ENCODE results near the gene SYNE1. TPM values are rescaled to one million over a fixed set of nuclear protein-coding genes. Genes with fewer than 3 reads are reported as not detected.
"Not testable (repeated sequence)": the region's sequence is repeated elsewhere in the genome, so short reads cannot be mapped to it uniquely, and the experiment has no call there.

SYNE1 gene
- polyA plus RNA-seq, 3 donors, result 83.9 to 108 (median 92.5) TPM

- no peak for DNase-seq (ENCODE audit: extremely low read depth in 1 of 11, low read depth in 9 of 11, low spot score in 4 of 11)
Measured at GRCh38 chr6:152583888-152584287, 53.3 kb downstream of the SYNE1 start.

GRCh38 chr6:152576525-152576924 lies 60.6 kb downstream of the SYNE1 start:
- DNase-seq (ENCODE audit: extremely low read depth in 1 of 11, low read depth in 9 of 11, low spot score in 4 of 11), result no peak

GRCh38 chr6:152575621-152576150 lies 61.5 kb downstream of the SYNE1 start:
- DNase-seq (ENCODE audit: extremely low read depth in 1 of 11, low read depth in 9 of 11, low spot score in 4 of 11), result no peak

- DNase-seq (ENCODE audit: extremely low read depth in 1 of 11, low read depth in 9 of 11, low spot score in 4 of 11), result no peak
Measured at GRCh38 chr6:152575161-152575560, 62.0 kb downstream of the SYNE1 start.

GRCh38 chr6:152573762-152574161 lies 63.4 kb downstream of the SYNE1 start:
- DNase-seq (ENCODE audit: extremely low read depth in 1 of 11, low read depth in 9 of 11, low spot score in 4 of 11), result no peak

GRCh38 chr6:152572338-152573088 lies 64.6 kb downstream of the SYNE1 start:
- DNase-seq (ENCODE audit: extremely low read depth in 1 of 11, low read depth in 9 of 11, low spot score in 4 of 11), result peak in 3 of 11 donors; percentile 7 to 18 (median 8)

- DNase-seq (ENCODE audit: extremely low read depth in 1 of 11, low read depth in 9 of 11, low spot score in 4 of 11), result no peak
Measured at GRCh38 chr6:152571943-152572337, 65.2 kb downstream of the SYNE1 start.

GRCh38 chr6:152571089-152571488 lies 66.1 kb downstream of the SYNE1 start:
- DNase-seq (ENCODE audit: extremely low read depth in 1 of 11, low read depth in 9 of 11, low spot score in 4 of 11), result no peak

- DNase-seq (ENCODE audit: extremely low read depth in 1 of 11, low read depth in 9 of 11, low spot score in 4 of 11), result no peak
Measured at GRCh38 chr6:152566103-152566875, 70.9 kb downstream of the SYNE1 start.

- no peak for DNase-seq (ENCODE audit: extremely low read depth in 1 of 11, low read depth in 9 of 11, low spot score in 4 of 11)
Measured at GRCh38 chr6:152563177-152563576, 74.0 kb downstream of the SYNE1 start.

- DNase-seq (ENCODE audit: extremely low read depth in 1 of 11, low read depth in 9 of 11, low spot score in 4 of 11), result not testable (repeated sequence)
Measured at GRCh38 chr6:152558798-152559197, 78.4 kb downstream of the SYNE1 start.

- DNase-seq (ENCODE audit: extremely low read depth in 1 of 11, low read depth in 9 of 11, low spot score in 4 of 11), result no peak
Measured at GRCh38 chr6:152557502-152557901, 79.7 kb downstream of the SYNE1 start.

GRCh38 chr6:152554851-152555250 lies 82.3 kb downstream of the SYNE1 start:
- DNase-seq (ENCODE audit: extremely low read depth in 1 of 11, low read depth in 9 of 11, low spot score in 4 of 11), result no peak

GRCh38 chr6:152552616-152553209 lies 84.4 kb downstream of the SYNE1 start:
- DNase-seq (ENCODE audit: extremely low read depth in 1 of 11, low read depth in 9 of 11, low spot score in 4 of 11), result peak; percentile 22 to 69 (median 54)

GRCh38 chr6:152543519-152543918 lies 93.6 kb downstream of the SYNE1 start:
- DNase-seq (ENCODE audit: extremely low read depth in 1 of 11, low read depth in 9 of 11, low spot score in 4 of 11), result no peak

- no peak for DNase-seq (ENCODE audit: extremely low read depth in 1 of 11, low read depth in 9 of 11, low spot score in 4 of 11)
Measured at GRCh38 chr6:152540381-152540780, 96.8 kb downstream of the SYNE1 start.

GRCh38 chr6:152534541-152534940 lies 102.6 kb downstream of the SYNE1 start:
- DNase-seq (ENCODE audit: extremely low read depth in 1 of 11, low read depth in 9 of 11, low spot score in 4 of 11), result no peak

GRCh38 chr6:152532556-152533422 lies 104.4 kb downstream of the SYNE1 start:
- no peak for DNase-seq (ENCODE audit: extremely low read depth in 1 of 11, low read depth in 9 of 11, low spot score in 4 of 11)

- no peak for DNase-seq (ENCODE audit: extremely low read depth in 1 of 11, low read depth in 9 of 11, low spot score in 4 of 11)
Measured at GRCh38 chr6:152531659-152532058, 105.5 kb downstream of the SYNE1 start.

Data from renal cortex interstitium (tissue), 11 donors.